Adipocyte (in vitro differentiated cells): ENCODE measurements around the gene HAND2.

Source experiments
- DNase-seq: peaks from one replicate; pipeline ENCODE4 v3.0.0-alpha.2; 2015; ENCODE audit warnings: low read depth
- H3K27me3 ChIP-seq: replicated peaks from 2 replicates; pipeline ENCODE4 v1.7.0; 2013; ENCODE audit warnings: mild to moderate bottlenecking, low read length, moderate library complexity; ENCODE audit not compliant: control insufficient read depth, insufficient read depth
- H3K36me3 ChIP-seq: 2 replicates; pipeline ENCODE4 v1.7.0; 2013; ENCODE audit warnings: low read length, mild to moderate bottlenecking, moderate library complexity; ENCODE audit not compliant: control insufficient read depth, insufficient read depth, severe bottlenecking
- H3K4me1 ChIP-seq: 2 replicates; pipeline ENCODE4 v1.7.0; 2013; ENCODE audit warnings: mild to moderate bottlenecking, low read length, moderate library complexity; ENCODE audit not compliant: control insufficient read depth, insufficient read depth
- H3K4me3 ChIP-seq: 2 replicates; pipeline ENCODE4 v1.7.0; 2013; ENCODE audit warnings: mild to moderate bottlenecking, low read length, moderate library complexity
- H3K9ac ChIP-seq: 2 replicates; pipeline ENCODE4 v1.7.0; 2013; ENCODE audit warnings: mild to moderate bottlenecking, low read length, moderate library complexity
- H3K9me3 ChIP-seq: 2 replicates; pipeline ENCODE4 v1.7.0; 2013; ENCODE audit warnings: mild to moderate bottlenecking, low read length, moderate library complexity; ENCODE audit not compliant: control insufficient read depth

HAND2 gene

DNA sequence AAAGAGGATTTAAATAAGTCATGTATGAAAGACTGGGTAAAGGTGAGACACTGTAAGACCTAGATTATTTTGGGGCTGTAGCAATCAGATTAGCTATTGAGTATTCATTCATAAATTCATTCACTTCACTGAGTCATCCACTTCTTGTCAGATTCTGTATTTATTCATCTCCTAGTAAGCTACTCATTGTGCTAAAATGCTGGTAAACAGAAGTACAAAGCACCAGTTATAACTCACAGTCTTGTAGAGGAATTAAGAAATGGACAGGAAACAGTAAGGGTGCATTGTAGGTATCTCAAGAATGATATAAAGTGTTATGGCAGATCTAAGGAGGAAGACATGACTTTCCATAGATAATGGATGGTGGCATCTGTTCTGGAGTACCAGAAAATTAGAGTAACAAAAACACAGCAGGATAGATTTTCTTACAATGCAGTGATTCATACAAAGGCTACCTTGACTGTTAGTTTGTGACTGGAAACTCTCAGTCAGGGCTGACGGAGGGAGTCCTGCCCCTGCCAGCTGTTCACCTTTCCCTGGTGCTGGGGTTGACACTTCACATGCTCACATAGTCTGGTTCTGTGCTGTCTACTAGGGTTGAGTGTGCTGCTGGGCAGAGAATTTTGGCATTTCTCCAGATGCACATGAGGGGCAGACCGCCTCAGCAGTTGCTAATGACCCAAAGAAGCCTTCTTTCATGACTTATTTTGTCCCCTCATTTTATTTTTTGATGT is 26.5 kb upstream of the HAND2 start:
- Histone ChIP-seq H3K4me3 (no peak overlapping the region), H3K9me3 (no peaks in the 10 kb centered on the region), H3K36me3 (no peaks in the 10 kb centered on the region), H3K27me3 (no peaks in the 10 kb centered on the region), H3K9ac (no peak overlapping the region), H3K4me1 (no peaks in the 10 kb centered on the region)
- no peak for DNase-seq

DNA sequence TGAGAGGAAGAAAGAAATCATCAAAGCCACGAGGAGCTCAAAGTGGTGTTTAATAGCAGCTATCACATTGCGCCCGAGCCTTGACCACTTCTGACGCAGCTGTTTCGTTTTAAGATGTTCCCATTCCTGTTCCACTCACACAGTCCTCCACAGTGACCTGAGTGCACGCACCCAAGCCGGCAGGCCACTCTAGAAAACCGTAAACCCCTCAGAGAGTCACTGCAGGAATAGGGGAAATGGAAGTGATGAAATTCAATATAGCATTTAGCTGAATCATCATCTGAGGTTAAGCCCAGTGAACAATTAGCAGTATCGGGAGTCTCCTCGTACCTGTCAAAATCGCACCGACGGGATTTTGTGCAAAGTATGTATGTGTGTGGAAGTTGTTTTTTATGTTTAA is 17.9 kb upstream of the HAND2 start:
- no peaks in the 10 kb centered on the region for H3K4me1 ChIP-seq
- DNase-seq = no peak
- H3K36me3 ChIP-seq = no peaks in the 10 kb centered on the region
- H3K4me3 ChIP-seq = no peak overlapping the region
- H3K9ac ChIP-seq = no peak overlapping the region
- no peaks in the 10 kb centered on the region for H3K27me3 ChIP-seq
- no peaks in the 10 kb centered on the region for H3K9me3 ChIP-seq

GRCh38 chr4:173546776-173547175 is 16.7 kb upstream of the HAND2 start:
- H3K36me3 ChIP-seq = no peaks in the 10 kb centered on the region
- H3K9me3 ChIP-seq = no peaks in the 10 kb centered on the region
- no peak for DNase-seq
- H3K4me3 ChIP-seq = no peak overlapping the region
- H3K4me1 ChIP-seq = no peaks in the 10 kb centered on the region
- H3K27me3 ChIP-seq = no peaks in the 10 kb centered on the region
- no peak overlapping the region for H3K9ac ChIP-seq

GRCh38 chr4:173545440-173545839 is 15.4 kb upstream of the HAND2 start:
- DNase-seq = no peak
- no peaks in the 10 kb centered on the region for H3K27me3 ChIP-seq
- no peak overlapping the region for H3K9ac ChIP-seq
- H3K4me3 ChIP-seq = no peak overlapping the region
- H3K9me3 ChIP-seq = no peaks in the 10 kb centered on the region
- no peaks in the 10 kb centered on the region for H3K36me3 ChIP-seq
- no peaks in the 10 kb centered on the region for H3K4me1 ChIP-seq

GRCh38 chr4:173543266-173543665 is 13.2 kb upstream of the HAND2 start:
- H3K4me3 ChIP-seq = no peak overlapping the region
- peaks cover 8% of the 10 kb centered on the region for H3K4me1 ChIP-seq
- no peaks in the 10 kb centered on the region for H3K9me3 ChIP-seq
- no peak overlapping the region for H3K9ac ChIP-seq
- DNase-seq = no peak
- no peaks in the 10 kb centered on the region for H3K27me3 ChIP-seq
- H3K36me3 ChIP-seq = no peaks in the 10 kb centered on the region

- Histone ChIP-seq H3K27me3 (no peaks in the 10 kb centered on the region), H3K4me1 (peaks cover 8% of the 10 kb centered on the region), H3K36me3 (no peaks in the 10 kb centered on the region), H3K9ac (no peak overlapping the region), H3K9me3 (no peaks in the 10 kb centered on the region), H3K4me3 (no peak overlapping the region)
- DNase-seq = no peak
Observed at GRCh38 chr4:173539986-173540385, 10.0 kb upstream of the HAND2 start.

GRCh38 chr4:173538909-173539445 is 8.9 kb upstream of the HAND2 start:
- Histone ChIP-seq H3K4me3 (peak overlapping the region; percentile 80), H3K9me3 (no peaks in the 10 kb centered on the region), H3K36me3 (no peaks in the 10 kb centered on the region), H3K4me1 (peaks cover 8% of the 10 kb centered on the region), H3K27me3 (no peaks in the 10 kb centered on the region), H3K9ac (peak overlapping the region; percentile 85)
- no peak for DNase-seq

DNA sequence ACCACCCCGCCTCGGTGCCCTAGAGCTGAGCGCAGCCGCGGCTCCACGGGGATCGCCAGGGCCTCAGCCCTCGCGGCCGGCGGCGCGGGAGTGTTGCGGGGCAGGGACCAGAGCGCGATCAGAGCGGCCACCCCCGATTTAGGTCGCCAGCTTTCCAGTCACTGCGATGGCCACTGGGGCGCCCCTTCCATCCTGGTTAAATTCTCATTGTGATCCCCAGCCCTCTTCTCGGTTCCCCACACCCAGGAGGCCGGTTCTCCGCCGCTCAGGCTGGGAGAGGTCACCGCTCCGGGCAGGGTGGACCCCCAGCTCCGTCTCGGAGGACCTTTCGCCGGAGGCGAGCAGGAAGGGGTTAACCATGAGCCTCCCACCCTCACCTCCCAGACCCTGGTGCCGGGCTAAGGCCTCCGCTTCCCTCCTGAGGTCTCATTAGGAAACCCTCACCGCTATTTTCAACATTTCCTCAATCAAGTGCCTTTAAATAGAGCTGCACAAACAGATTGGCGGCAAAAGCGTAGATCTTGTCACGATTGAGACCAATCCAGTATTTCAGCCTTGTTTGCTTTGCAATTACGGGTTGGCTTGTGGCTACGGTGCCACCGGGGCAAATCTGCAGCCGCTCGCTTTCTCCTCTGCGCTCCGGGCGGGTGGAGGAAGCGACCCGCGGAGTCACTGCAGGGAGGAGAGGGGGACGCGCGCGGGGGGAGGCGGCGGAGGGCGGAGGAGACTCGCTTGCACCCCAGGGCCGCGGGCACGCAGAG is 8.3 kb upstream of the HAND2 start:
- H3K36me3 ChIP-seq = no peaks in the 10 kb centered on the region
- no peaks in the 10 kb centered on the region for H3K9me3 ChIP-seq
- H3K27me3 ChIP-seq = no peaks in the 10 kb centered on the region
- DNase-seq = peak; percentile 41
- H3K4me3 ChIP-seq = peak overlapping the region; percentile 80
- H3K4me1 ChIP-seq = peaks cover 8% of the 10 kb centered on the region
- H3K9ac ChIP-seq = peak overlapping the region; percentile 85

DNA sequence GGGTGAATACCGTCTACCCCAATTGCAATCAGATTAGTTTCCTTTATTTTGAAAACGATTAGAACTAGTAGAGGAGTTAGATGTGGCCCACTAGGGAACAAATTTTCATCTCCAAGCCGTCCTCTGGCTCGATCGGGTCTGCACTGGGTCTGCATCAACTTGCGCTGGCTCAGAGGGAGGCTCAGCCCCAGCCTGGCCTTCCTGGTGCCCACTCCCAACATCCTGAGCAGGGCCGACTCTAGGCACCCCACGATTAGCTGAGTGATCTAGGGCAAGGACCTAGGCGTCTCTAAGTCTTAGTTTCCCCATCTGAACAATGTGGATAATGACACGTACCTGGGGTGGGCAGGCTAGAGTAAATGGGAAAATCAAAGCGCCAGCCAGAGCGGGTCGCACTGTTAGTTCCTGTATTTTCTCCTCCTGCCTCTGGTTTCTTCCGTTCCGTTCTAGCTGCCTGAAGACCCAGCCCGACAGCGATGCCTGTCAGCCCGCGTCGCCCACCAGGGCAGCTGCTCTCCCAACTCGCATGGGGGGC is 7.7 kb upstream of the HAND2 start:
- H3K36me3 ChIP-seq = no peaks in the 10 kb centered on the region
- peaks cover 8% of the 10 kb centered on the region for H3K4me1 ChIP-seq
- no peaks in the 10 kb centered on the region for H3K27me3 ChIP-seq
- DNase-seq = no peak
- H3K4me3 ChIP-seq = peak overlapping the region; percentile 80
- H3K9me3 ChIP-seq = no peaks in the 10 kb centered on the region
- H3K9ac ChIP-seq = peak overlapping the region; percentile 85

DNA sequence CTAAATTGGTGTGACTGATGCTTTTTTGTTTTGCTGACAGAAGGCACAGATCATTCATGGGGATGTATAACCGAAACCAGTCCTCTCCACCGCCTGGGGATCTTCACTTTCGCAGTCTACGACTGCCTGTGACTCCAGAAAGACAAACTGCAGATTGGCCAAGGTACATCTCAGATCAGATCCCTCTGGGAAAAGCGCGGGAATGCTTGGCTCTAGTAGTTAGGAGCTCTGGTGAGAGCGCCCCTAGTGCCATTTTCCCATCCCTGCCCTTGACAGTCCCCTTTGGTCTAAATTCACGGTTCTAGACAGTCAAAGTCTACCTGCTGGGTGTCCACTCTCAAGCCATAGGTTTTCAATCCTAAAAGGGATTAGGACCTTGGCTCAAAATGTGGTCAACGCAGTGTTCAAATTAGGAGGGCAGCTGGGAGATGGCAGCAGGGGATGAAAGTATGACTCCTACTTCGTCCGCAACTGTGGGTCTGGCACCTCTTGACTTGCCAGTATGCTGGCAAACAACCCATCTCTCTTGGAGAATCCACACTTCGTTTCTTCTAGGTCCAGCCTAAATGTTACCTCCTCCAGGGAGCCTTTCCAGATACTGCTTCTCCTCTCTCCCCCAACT is 6.9 kb upstream of the HAND2 start:
- Histone ChIP-seq H3K9me3 (no peaks in the 10 kb centered on the region), H3K27me3 (no peaks in the 10 kb centered on the region), H3K9ac (no peak overlapping the region), H3K4me1 (peaks cover 8% of the 10 kb centered on the region), H3K4me3 (no peak overlapping the region), H3K36me3 (no peaks in the 10 kb centered on the region)
- no peak for DNase-seq

- Histone ChIP-seq H3K36me3 (no peaks in the 10 kb centered on the region), H3K27me3 (no peaks in the 10 kb centered on the region), H3K4me1 (peaks cover 9% of the 10 kb centered on the region), H3K9me3 (no peaks in the 10 kb centered on the region), H3K9ac (no peak overlapping the region), H3K4me3 (no peak overlapping the region)
- no peak for DNase-seq
Observed at GRCh38 chr4:173535957-173536356, 5.9 kb upstream of the HAND2 start.
